T-helper 1 cell (primary cell): Measurements from ENCODE around the gene PLA1A.
"Not testable (repeated sequence)": the region's sequence is repeated elsewhere in the genome, so short reads cannot be mapped to it uniquely, and the experiment has no call there.

ENCODE experiments used
- DNase-seq, 5 donors: peaks; one replicate each; pipeline ENCODE4 v3.0.0-alpha.2; 2012 to 2020

Gene PLA1A

DNA sequence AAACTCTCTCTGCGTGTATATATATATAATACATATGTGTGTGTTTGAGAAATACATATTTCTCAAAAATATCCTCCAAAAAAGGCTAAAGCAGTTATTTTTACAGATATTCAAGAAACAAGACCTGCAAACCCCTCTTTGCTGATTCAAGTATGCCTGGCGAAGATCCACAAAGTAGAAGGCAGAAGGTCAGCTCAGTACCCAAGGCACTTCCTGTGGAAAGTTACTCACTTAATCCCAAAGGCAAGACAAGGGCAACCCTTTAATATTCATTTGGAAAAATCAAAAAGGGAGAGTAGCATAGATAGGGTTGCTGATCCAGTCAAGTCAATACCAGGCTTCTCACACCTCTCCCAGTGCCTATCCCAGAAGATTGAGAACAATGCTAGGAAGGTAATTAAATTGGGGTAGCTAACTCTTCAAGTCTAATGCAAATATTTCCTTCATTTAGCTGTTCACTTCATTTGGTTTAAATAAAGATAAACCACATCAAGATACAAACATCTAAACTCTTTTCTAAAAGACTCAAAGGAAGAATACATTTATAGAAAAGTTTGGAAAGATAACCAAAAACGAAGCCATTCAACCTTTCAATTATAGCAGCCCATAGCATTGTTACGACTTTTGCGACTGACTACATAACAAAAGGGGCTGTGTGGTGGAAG is 72.4 kb downstream of the PLA1A start:
- DNase-seq: no peak

DNA sequence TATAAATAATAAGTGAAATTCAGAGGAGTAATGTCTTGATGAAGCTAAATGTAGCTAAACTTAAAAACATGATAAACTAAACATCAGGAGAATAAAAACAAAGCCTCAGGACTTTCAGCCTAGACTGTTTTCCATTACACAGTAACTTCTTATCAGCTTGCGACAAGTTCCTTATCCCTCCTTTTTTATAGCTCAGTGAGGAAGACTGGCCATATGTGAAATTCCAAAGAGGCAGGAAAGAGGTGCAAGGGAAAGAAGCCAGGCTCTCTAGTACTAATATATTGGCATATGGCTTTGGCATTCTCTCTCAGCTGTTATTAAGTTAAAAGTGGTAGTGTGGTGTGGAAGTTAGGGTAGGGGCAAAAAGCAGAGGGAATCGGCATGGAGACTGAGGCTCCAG is 75.1 kb downstream of the PLA1A start:
- DNase-seq: no peak

DNA sequence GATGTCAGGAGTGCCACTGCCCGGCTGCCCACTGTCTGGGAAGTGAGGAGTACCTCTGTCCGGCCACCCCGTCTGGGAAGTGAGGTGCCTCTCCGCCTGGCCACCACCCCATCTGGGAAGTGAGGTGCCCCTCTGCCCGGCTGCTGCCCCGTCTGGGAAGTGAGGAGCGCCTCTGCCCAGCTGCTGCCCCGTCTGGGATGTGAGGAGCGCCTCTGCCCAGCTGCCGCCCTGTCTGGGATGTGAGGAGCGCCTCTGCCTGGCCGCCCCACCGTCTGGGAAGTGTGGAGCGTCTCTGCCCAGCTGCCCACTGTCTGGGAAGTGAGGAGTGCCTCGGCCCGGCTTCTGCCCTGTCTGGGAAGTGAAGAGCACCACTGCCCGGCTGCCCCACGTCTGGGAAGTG is 76.2 kb downstream of the PLA1A start:
- peak in 1 of 5 donors; percentile 2 for DNase-seq

DNA sequence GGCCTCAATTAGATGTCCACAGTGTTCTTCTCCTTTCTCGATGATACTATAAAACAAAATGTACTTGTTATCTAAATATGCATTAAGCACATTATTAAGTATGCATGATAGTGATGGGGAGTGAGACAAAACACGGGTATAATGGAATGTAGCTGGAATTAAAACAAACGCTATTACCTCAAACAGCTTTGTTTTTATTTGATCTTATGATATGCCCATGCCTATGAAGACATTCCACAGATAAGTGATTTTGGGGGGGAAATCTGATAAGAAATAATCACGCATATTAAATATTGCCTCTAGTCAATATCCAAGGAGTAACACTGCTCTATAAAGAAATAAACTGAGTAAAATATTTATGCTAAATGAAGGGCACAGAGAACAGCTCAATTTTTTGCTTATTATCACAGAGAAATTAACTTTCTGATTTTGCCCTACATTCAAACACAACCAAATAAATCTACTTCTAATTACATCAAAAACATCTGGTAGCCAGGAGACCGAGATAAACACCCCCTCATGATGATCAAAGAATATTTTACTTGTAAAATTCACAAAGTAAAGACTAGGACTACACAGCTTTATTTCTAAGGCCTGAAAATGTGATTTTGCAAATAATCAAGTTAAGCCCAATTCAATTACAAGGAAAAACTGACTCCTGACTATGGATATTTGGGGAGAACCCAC is 77.6 kb downstream of the PLA1A start:
- no peak for DNase-seq

DNA sequence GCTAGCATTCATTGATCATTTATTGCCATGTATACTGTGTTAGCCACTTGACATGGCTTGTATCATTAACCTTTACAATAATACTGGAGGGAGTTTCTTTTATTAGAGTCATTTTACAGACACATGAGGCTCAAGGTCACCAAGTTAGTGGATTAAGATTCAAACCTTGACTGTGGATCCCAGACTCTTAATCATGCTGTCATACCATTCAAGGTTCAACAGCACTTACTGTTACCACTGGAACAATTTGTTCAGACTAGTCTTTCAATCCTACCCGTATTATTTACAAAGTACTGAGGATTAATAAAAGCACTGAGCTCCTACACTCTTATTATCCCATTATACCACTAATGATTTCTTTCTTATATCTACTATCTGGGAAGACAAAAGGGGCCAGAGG is 78.3 kb downstream of the PLA1A start:
- DNase-seq: no peak

DNA sequence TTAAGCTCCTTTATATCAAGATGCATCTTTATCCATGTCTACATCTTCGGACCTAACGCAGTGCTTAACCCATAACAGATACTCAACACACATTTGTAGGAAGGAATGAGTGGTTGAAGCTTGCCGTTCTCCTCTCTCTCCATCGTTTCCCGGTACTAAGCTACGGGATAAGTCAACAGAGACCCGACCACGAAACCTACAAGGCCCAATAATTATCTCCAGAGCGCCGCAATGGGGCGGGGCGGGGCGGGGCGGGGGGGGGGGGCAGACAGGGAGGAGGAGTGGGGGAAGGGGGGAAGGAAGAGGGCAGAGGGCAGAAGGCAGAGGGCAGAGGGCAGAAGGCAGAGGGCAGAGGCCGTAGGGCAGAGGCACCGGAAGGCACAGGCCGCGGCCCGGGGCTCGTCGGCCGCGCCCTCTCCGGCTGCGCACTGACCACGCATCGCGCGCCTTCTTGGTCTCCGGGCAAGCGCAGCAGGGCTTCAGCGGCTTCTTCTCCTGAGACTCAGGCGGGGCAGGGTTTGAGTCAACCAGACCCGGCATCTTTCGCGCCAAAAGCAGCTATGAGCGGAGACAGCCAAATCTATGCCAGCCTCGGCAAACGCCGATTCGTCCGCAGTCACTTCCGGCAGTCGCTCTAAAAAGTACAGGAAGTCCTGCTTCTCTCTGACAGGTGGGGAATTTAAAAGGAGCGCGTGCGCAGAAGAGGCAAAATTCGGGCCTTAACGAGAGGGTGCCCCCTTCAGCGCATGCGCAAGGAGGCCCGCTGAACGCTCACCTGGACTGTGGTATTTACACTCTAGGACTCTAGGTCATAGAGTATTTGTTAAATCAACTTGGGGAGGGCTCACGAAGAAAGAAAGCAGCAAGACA is 79.3 kb downstream of the PLA1A start, which contains the start of gene COX17:
TSS of gene COX17 (minus strand) at position 636 of the 870 bp plus-strand sequence. CDS start at position 540, 96 bp downstream.
- peak; percentile 93 to 98 (median 94) for DNase-seq

DNA sequence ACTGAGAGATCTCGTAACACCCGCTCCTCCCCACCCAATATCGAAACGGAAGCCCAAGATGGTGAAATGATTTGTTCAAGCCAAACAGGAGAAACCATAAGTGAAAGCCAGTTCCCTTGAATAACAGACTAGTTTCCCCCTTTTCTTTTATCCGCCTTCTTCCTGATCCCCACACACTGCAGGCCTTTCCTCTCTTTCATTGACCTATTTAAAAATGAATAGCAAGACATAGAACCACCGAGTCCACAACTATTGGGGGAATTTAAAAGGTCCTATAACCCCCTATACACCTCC is 79.9 kb downstream of the PLA1A start:
- DNase-seq: no peak

DNA sequence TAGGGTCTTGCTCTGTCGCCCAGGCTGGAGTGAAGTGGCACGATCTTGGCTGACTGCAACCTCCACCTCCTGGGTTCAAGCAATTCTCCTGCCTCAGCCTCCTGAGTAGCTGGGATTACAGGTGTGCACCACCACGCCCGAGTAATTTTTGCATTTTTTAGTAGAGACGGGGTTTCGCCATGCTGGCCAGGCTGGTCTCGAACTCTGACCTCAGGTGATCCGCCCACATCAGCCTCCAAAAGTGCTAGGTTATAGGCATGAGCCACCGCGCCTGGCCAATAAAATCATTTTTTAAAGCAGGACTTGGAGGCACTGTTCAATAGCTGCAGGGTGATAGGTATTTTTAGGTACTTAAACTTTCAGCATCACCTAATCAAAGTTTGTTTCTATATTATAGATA is 80.5 kb downstream of the PLA1A start:
- not testable (repeated sequence) for DNase-seq
